ENCODE measurements around the gene KAT8.
"Not testable (repeated sequence)": the region's sequence is repeated elsewhere in the genome, so short reads cannot be mapped to it uniquely, and the experiment has no call there.

The KAT8 gene

DNA sequence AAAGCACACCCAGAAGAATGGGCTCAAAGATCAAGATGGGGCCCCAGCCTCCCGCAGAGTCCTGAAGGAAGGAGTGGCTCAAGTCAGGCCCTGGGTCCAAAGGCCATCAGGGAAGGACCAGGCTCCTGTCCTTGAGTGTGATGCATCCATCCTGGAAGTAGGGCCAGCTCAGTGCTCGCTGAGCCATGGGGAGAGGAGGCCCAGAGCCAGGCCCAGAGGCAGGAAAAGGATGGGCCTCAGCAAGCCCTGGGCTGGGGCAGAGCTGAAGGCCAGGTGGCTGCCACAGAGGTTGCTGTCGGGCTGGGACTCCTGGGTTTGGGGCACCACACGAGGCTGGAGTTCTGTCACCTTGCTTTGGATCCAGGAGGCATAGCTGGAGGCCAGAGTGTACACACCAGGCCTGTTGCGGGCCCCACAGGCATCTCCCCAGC, 14.4 kb downstream of the KAT8 start:
- DNase-seq (ENCODE audit: low read depth in 2 of 2): no peak

DNA sequence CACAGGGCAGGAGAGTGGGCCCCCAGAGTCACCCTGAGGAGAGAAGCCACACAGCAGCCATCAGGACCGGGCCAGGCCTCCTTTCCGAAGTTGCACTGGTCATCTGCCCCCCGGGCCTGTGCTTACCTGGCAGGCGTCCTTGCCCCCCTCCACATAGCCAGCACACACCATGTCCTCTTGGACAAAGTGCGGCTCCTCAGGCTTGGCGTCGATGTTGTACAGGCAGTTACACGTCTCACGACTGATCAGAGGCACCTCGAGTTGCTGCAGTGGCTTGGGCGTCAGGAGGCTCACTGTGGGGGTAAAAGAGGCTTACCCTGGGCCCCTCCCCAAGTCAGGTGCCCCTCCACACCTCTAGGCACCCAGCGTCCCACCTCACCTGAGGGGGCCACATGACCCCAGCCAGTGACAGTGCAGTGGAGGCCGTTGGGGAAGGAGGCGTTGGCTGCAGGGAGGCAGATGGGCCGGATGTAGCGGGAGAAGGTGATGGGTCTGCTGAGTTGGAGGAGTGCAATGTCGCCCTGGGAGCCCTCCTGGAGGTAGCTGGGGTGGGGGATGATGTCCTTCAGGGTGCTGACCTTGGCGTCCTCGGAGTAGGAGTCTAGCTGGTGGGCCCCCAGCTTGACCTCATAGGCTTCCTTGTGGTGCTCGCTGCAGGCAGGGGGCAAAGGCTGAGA, 15.0 kb downstream of the KAT8 start:
- no peak for DNase-seq (ENCODE audit: low read depth in 2 of 2)

DNA sequence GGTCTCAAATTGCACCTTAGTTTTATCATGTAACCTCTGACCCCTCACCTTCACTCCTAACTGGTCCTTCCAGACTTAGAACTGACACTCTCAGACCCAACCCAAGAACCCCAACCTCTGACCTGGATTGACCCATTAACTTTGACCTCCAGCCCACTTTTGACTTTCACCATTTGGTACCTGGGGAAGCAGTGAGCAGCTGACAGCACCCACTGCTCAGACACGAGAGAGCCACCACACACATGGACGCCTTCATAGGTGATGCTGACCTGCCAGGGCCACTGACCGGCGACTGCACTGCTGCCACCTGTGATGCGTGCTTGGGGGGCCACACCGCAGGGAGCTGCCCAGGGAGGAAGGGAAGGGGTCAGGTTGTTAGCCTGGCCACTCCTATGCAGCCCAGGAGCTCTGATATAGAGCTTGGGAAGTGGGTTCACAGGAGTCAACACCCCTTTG, 15.6 kb downstream of the KAT8 start:
- no peak for DNase-seq (ENCODE audit: low read depth in 2 of 2)

DNA sequence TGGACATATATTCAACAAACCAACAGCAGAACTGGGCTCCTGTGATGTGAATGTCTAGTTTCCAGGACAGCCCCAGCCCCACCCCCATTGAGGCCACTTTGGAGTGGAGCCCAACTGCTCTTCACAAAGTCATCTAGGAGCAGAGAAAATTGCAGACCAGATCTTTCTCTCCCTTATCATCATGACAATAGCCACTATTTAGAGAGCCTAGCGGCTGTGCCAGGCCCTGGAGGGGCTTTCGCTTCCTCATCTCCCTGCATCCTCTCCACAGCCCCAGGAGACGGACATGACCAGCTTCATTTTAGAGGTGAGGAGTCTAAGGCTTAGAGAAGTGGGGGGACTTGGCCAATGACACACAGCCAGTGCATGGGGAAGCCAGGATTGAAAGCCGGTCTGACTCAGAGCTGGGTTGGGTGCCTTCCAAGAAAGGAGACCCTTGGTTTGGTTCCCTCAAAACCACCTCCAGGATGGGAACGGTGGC, 16.7 kb downstream of the KAT8 start:
- DNase-seq (ENCODE audit: low read depth in 2 of 2): no peak

DNA sequence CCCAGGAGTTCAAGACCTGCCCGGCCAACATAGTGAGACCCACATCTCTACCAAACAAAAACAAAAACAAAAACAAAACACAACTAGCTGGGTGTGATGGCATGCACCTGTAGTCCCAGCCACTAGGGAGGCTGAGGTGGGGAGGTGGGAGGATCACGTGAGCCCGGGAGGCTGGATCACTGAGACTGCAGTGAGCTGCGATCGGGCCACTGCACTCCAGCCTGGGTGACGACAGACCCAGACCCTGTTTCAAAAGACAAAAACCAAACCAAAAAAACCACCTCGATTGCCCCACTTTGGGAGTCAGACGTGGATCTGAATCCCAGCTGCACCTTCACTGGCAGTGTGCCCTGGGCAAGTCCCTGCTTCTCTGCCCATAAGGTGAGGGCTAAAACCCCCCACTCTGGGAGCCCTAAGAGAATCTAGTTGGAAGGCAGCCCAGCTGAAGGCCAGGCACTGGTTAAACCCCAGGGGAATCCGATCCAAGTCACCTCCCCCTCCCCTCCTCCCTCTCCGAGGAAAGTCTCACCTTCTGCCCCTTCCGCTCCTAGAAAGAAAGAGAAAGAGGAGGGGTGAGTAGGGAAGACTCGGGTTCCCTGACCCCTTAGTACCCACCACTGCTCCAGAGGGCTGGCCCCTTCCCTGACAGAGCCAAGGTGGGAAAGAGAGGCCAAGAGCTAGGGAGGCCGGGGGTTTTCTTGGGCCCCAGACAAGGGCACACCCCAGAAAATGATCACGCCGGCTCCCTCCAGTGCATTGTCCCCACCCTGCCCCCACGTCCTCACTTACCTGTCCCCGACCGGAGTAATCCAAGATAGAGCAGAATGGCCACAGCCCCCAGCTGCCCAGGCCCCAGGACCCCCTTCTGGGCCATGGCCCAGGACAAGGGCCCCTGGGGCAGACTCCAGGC, 17.4 kb downstream of the KAT8 start:
- DNase-seq (ENCODE audit: low read depth in 2 of 2): no peak

DNA sequence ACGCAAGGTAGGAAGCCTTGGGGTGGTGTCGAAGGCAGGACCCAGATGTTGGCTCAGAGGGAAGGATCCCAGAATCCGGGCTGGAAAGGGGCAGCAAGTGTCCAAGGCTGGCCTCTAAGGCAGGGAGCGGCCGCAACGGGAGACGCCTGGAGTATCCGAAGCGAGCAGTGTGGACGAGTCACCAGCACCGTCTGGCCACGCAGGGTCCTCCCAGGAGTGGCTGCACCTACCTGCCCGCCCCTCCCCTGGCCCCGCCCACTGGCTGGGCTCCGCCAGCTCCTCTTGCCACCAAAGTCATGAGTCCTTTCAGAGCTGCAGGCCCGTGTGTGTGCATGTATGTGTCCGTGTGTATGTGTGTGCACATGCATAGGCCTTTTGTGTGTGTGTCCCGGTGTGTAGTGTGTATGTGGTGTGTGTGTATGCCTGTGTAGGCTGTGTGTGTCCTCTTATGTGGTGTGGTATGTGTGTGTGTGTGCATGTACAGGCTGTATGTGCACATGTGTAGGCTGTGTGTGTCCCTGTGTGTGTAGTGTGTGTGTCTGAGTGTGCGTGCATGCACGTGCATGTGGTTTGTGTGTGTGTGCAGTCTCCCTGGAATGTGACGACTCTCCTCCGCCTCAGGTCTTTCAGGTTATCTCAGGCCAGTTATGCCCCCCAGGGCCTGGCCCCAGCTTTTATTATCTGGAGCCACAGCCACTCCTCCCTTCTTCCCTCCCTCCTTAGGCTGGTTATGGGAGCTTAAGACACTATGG, 18.2 kb downstream of the KAT8 start, which contains the start of gene PRSS8:
TSS of gene PRSS8 (minus strand) at position 193 of the 752 bp plus-strand sequence. CDS start 229 bp downstream, outside the sequence.
- no peak for DNase-seq (ENCODE audit: low read depth in 2 of 2)

DNA sequence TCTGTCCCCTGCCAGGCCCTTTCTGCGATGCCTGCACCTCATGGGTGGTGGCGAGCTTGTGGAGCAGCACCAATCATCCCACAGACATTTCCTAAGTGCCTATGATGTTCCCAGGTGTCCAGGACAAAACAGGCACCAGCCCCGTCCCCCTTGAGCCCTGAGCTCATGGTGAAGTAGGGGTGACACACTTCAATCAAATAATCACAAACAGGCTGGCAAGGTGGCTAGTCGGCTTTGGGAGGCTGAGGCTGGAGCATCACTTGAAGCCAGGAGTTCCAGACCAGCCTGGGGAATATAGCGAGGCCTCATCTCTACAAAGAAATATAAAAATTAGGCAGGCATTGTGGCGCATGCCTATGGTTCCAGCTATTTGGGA, 18.8 kb downstream of the KAT8 start:
- DNase-seq (ENCODE audit: low read depth in 2 of 2): no peak

DNA sequence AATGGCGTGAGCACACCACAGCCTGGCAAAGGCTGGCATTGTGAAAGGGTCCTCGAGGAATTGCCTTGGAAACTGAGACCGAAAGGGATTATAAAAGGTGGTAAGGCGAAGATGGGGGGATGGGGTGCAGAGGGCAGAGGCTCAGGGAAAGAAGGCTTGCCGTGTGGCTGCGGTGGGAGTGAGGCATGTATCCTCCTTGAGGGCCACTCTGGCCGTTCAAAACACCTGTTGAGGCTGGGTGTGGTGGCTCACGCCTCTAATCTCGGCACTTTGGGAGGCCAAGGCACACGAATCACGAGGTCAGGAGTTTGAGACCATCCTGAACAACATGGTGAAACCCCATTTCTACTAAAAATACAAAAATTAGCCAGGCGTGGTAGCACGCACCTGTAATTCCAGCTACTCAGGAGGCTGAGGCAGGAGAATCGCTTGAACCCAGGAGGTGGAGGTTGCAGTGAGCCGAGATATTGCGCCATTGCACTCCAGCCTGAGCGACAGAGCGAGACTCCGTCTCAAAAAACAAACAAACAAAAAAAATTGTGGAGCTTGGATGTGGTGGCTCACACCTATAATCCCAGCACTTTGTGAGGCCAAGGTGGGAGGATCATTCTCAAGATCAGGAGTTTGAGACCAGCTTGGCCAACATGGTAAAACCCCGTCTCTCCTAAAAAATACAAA, 19.5 kb downstream of the KAT8 start:
- DNase-seq (ENCODE audit: low read depth in 2 of 2): not testable (repeated sequence)

DNA sequence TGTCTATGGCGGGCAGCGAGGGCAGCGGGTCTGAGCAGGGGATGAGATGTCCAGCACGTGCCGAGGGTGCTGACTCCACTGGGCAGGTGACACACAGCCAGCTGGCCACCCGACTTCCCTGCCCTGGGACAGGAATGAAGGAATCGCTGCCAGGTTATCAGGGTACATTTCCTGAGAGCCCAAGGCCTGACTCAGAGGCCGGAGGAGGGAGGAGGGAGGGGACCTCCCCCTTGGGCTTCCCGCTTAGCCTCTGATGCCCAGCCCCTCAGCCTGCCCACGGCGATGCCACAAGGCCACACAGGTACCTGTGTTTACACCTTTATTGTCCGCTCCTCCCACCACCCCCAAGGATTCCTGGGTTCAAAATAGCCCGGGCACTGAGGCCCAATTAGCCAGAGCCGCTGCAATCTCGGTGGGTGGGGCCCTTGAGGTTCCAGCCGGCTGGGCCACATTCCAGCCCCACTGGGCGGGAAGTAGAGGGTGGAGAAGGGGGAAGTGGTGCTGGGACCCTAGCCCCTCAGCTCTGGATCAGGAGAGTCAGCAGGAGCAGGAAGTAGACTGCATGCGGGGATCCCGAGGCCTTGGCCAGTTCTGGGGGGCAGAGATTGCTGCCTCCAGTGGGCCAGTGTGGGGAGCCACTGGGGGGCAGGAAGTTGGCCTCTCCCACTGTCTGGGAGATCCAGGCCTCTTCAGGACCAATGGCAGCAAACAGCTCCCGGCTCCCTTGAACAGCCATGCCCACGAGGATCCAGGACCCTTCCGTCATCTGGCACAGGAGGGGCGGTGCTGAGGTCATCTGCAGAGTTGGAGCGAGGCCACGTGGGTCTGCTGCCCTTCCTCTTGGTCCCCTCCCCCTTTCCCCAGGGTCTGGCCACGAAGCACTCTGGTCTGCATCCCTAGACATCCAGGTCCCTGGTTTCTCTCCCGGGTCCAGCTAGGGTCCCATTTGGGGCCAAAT, 21.4 kb downstream of the KAT8 start:
- DNase-seq (ENCODE audit: low read depth in 2 of 2): no peak

DNA sequence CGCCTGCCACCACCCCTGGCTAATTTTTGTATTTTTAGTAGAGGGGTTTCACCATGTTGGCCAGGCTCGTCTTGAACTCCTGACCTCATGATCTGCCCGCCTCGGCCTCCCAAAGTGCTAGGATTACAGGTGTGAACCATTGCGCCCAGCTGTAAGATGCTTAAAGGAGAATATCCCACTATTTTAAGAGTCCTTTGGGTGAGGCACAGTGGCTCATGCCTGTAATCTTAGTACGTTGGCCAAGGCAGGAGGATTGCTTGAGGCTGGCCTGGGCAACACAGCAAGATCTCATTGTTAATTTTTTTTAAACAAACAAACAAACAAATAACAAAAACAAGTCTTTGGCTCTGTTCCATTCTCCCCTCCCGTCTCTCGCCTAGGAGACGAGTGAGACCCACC, 23.6 kb downstream of the KAT8 start:
- DNase-seq (ENCODE audit: low read depth in 2 of 2): not testable (repeated sequence)

DNA sequence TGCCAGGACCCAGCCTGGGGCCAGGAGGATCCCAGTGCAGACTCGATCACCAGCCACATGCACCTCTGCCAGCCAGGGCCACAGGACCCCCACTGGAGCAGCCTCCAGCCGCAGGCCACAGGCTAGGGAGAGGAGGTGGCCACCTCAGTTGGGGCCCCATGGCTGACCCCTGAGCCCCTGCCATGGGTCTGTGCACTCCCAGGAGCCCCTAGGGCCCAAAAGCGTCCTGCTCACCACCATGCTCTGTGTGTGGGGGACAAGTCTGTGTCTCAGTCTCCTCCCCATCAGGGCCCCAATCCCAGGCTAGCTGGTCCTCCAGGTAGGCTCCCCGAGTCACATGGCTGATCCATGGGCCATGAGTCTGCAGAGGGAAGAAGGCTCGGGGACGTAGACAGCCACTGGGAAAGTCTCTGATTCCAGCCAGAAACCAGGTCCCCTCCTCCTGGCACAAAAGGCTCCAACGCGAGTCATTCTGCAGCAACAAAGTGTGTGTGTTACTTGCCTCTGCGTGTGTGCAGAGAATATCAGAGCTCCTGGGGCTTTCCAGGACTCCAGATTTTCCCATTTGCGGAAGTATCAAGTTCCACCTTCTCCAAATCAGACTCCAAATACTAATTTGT, 24.1 kb downstream of the KAT8 start:
- no peak for DNase-seq (ENCODE audit: low read depth in 2 of 2)

DNA sequence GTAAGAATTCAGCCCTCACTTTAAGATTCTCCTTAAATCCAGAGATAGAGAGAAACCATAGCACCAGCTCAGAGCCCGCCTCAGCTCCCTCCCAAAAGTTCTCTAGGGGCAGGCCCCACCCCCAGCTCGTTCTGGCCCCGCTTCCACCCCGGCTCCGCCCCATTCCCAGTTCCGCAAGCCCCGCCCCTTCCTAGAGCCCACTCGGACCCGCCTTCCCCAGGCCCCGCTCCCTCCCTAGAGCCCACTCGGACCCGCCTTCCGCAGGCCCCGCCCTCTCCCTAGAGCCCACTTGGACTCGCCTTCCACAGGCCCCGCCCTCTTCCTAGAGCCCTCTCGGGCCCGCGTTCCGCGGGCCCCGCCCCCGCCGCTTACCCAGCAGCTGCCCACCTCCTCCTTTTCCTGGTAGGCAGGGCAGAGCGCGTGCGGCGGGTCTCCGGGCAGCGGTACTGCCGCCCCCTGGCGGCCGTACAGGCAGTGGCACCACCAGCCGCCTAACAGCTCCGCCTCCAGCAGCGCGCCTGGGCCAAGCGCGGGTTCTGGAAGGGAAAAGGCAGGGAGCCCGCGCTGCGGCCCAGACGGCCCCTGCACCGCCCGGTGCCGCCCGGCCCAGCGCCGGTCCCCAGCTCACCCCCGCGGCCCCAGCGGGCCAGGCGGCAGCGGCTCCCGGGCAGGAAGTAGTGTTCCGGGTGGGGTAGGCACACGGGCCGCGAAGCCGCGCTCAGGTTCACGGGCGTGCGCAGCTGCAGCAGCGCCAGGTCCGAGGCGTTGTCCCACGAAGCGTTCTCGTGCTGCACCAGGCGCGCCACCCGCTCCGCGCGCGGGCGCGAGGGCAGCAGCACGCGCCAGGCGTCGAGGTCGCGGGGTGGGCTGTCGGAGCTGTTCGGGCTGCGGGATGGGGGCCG, 24.9 kb downstream of the KAT8 start:
- peak; percentile 95 to 96 for DNase-seq (ENCODE audit: low read depth in 2 of 2)

DNA sequence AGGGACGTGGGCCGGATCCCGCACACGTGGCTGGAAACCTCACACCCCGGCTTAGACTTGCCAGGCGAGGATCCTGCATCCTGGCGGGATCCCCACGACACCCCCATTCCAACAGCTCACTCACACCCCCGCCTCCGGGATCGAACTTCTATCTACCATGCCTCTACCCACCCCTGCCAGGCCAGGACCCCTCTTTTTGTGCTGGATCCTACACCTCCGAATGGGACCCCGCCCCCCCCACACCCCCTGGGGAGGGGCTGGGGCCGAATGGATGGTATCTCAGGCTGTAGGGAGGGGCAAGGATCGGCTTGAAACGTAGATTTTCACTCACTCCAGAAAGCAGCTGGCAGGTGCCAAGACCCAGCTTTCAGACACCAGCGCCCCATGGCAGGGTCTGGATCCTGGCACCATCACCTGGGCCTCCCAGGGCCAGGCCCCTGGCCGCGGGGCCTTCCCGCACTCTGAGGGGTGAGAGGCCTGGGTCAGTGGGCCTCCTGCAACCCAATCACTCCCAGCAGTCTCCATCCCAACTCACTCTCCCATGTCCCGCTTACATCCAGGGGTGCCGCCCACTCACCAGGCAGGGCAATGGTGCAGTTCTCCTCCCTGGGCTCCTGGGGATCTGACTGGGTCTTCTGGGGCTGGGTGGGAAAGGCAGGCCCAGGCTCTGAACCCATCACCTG, 25.7 kb downstream of the KAT8 start:
- no peak for DNase-seq (ENCODE audit: low read depth in 2 of 2)

DNA sequence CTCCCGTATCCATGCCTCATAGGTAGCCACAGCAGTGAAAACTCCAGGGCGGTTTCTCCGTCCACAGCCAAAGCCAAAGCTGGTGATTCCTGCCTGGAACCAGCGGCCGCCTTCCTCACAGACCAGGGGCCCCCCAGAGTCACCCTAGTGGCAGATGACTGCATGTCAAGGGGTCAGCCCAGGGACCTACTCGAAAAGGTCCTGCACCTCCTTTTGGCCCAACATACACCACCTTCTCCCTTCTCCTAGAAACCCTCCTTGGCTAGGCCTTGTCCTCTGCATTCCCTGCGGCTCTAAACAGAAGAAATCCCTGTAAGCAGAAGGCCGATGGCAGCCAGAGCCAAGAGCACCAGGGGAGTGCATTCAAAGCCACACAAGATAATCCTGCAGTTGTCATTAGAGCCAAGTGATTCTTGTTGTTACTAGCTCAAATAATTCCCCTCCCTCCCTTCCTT, 26.3 kb downstream of the KAT8 start:
- DNase-seq (ENCODE audit: low read depth in 2 of 2): no peak

DNA sequence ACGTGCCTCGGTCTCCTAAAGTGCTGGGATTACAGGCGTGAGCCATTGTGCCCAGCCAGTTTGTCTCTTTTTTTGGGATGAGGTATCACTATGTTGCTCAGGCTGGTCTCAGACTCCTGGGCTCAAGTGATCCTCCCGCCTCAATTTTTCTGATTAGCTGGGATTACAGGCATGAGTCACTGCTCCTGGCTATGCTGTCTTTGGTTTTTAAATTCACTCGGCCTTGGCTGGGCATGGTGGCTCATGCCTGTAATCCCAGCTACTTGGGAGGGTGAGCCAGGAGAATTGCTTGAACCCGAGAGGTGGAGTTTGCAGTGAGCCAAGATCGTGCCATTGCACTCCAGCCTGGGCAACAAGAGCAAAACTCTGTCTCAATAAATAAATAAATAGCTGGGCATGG, 27.0 kb downstream of the KAT8 start:
- DNase-seq (ENCODE audit: low read depth in 2 of 2): not testable (repeated sequence)

DNA sequence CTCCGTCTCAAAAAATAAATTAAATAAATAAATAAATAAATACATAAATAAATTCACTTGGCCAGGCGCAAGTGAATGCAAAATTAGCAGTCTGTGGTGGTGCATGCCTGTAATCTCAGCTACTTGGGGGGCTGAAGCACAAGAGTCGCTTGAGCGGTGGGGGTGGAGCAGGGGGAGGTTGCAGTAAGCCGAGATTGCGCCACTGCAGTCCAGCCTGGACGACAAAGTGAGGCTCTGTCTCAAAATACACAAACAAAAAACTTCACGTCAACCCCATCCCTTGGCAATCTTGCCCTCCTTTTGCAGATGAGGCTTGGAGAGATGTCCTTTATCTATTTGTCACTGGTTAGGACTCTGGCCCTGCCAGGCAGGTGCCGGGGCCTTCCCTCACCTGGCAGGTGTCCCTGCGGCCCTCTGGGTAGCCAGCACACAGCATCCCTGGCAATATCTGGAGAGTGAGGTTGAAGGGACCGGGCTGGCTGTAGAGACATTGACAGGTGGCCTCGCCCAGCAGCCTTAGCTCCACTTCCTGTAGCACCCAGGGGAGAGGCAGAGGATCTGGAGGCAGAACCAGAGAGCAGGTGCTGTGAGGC, 28.0 kb downstream of the KAT8 start:
- no peak for DNase-seq (ENCODE audit: low read depth in 2 of 2)

DNA sequence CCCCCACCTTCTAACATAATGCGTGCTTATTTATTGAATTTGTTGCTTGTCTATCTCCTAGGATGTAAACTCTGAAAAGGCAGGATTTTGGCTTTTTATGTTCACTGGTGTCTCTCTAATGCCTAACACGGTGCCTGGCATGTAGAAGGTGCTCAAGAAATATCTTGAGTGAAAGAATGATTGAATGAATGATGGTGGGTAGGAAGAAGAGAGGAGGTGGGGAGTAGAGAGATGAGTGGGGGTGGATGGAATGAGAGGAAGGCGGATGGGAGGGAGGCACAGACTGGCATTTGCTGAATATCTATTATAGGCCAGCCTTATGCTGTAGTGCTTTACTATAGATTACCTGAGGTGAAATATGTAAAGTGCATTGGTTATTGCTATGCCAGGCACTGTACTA, 30.1 kb downstream of the KAT8 start:
- no peak for DNase-seq (ENCODE audit: low read depth in 2 of 2)

DNA sequence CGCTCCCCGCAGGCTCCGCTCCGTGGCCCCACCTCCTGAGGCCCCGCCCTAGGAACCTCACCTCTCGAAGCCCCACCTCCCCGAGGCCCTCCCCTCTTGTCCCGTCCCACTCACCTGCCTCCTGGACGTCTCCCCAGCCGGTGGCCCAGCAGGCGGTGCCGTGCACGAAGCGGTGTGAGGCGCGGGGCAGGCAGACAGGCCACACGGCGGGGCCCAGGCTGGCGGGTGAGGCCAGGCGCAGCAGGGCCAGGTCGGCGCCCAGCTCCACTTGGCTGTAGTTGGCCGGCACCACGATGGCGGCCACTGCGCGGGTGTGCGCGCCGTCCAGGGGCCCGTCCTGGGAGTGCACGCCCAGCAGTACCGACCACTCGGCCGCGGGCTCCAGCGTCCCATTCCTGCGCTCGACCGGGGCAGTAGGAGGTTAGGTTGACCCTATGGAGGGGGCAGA, 30.8 kb downstream of the KAT8 start:
- DNase-seq (ENCODE audit: low read depth in 2 of 2): no peak
